Measurements from ENCODE around the gene TSEN54.

DNA sequence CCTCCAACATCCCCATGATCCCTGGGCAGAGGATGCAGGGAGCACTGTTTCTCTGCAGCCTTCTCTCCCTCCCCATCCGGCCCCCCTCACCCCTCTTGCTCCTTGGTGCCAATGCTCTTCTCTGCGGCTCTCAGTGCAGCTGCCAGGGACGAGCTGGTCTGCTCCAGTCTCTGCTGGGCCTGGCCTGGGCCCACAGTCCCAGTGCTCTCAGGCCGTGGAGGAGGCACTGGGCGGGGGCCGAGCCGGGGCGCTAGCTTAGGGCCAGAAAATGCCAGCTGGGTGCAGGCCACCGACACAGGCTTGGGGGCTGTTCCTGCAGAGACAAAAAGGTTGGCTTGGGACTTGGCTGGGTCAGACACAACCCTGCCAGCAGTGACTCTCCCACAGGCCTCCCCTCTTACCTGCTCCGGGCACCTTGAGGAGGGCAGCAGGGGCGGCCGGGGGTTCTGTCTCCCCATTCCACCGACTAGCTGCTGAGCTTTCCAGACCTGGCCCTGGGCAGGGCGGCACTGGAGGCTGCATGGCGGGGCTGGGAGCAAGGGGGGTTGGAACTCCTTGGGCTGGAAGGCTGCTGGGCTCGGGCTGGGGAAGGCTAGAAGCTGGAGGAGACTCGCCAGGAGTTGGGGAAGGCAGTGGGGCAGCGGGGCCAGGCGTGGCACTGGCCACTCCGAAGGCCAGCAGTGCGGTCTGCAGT lies 14.8 kb upstream of the TSEN54 start:
- TF ChIP-seq, protein P1, sequence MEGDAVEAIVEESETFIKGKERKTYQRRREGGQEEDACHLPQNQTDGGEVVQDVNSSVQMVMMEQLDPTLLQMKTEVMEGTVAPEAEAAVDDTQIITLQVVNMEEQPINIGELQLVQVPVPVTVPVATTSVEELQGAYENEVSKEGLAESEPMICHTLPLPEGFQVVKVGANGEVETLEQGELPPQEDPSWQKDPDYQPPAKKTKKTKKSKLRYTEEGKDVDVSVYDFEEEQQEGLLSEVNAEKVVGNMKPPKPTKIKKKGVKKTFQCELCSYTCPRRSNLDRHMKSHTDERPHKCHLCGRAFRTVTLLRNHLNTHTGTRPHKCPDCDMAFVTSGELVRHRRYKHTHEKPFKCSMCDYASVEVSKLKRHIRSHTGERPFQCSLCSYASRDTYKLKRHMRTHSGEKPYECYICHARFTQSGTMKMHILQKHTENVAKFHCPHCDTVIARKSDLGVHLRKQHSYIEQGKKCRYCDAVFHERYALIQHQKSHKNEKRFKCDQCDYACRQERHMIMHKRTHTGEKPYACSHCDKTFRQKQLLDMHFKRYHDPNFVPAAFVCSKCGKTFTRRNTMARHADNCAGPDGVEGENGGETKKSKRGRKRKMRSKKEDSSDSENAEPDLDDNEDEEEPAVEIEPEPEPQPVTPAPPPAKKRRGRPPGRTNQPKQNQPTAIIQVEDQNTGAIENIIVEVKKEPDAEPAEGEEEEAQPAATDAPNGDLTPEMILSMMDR (IDR thresholded peaks at IDR 0.05), result no peak
- TF ChIP-seq POLR2A (IDR thresholded peaks at IDR 0.05), result no peak
